Upper lobe of right lung (tissue), 1 donor: ENCODE measurements around the gene FCMR. TPM values are rescaled to one million over a fixed set of nuclear protein-coding genes. Genes with fewer than 3 reads are reported as not detected.

Experiments
- ATAC-seq: fragments of 200-7000 bp; cut with Tn5 transposase; one replicate; pipeline ENCODE4 v1.9.1; 2020; ENCODE audit warnings: mild to moderate bottlenecking, moderate library complexity
- DNase-seq: peaks from one replicate; pipeline ENCODE4 v3.0.0-alpha.2; 2020
- H3K27ac ChIP-seq: fragments of 200-600 bp; one replicate; pipeline ENCODE4 v1.8.0; 2022
- H3K27me3 ChIP-seq: fragments of 200-600 bp; one replicate; pipeline ENCODE4 v1.8.0; 2022; ENCODE audit warnings: mild to moderate bottlenecking
- H3K36me3 ChIP-seq: fragments of 200-600 bp; one replicate; pipeline ENCODE4 v1.8.0; 2022
- H3K4me1 ChIP-seq: fragments of 200-600 bp; one replicate; pipeline ENCODE4 v1.8.0; 2022
- H3K4me3 ChIP-seq: fragments of 200-600 bp; one replicate; pipeline ENCODE4 v1.8.0; 2022; ENCODE audit warnings: mild to moderate bottlenecking
- H3K9me3 ChIP-seq: fragments of 200-600 bp; one replicate; pipeline ENCODE4 v1.8.0; 2022
- CTCF ChIP-seq: fragments of 200-600 bp; IDR thresholded peaks from one replicate; pipeline ENCODE4 v1.8.0; 2022; ENCODE audit warnings: antibody characterized with exemption
- intact Hi-C: fragments of 100-400 bp; cut with DNase I; formaldehyde crosslinking; loops from one replicate; pipeline ENCODE4 v1.11.0; 2022
- total RNA-seq: library from RNA; stranded (reverse); fragmentation: NEBNext Ultra II Directional; extraction: Animal tissue kit (Norgen Biotek cat#: 25700); gene quantifications from one replicate; pipeline ENCODE4 v1.2.1, GENCODE V29; 2021
- donor health status: DM: no; HTN: yes; CAD: no; lungs with severe emphysema.

Gene FCMR
- total RNA-seq, 1 donor from 2014 or later = 12.6 TPM

GRCh38 chr1:206873603-206874188 lies 48.0 kb downstream of the FCMR start:
- H3K36me3 ChIP-seq = no peaks in the 10 kb centered on the region
- DNase-seq (no peak), ATAC-seq (peak; percentile 83)
- TF ChIP-seq CTCF = no peak
- H3K27me3 ChIP-seq = no peaks in the 10 kb centered on the region
- no peaks in the 10 kb centered on the region for H3K4me1 ChIP-seq
- H3K27ac ChIP-seq = no peak overlapping the region
- H3K4me3 ChIP-seq = no peak overlapping the region
- H3K9me3 ChIP-seq = peaks cover 9% of the 10 kb centered on the region
- intact Hi-C loops = no loop called here

GRCh38 chr1:206872139-206872538 lies 49.6 kb downstream of the FCMR start:
- H3K9me3 ChIP-seq = no peaks in the 10 kb centered on the region
- no peaks in the 10 kb centered on the region for H3K36me3 ChIP-seq
- intact Hi-C loops = no loop called here
- no peak for ATAC-seq
- no peaks in the 10 kb centered on the region for H3K4me1 ChIP-seq
- no peak overlapping the region for H3K27ac ChIP-seq
- no peaks in the 10 kb centered on the region for H3K27me3 ChIP-seq
- H3K4me3 ChIP-seq = no peak overlapping the region
- TF ChIP-seq CTCF = no peak
- DNase-seq = no peak

DNA sequence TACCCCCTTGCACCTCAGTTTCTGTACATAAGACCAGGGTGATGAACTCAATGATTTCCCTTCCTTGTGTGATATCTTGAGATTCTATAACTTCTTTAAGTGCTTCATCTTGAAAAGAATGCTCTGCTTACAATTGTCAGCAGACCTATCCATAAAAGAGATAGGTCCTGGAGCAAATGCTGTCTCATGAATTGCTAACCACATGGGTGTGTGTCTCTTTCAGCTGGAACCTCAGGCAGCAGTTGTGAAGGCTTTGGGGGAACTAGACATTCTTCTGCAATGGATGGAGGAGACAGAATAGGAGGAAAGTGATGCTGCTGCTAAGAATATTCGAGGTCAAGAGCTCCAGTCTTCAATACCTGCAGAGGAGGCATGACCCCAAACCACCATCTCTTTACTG lies 53.5 kb downstream of the FCMR start:
- Histone ChIP-seq H3K27ac (no peak overlapping the region), H3K4me1 (peaks cover 8% of the 10 kb centered on the region), H3K4me3 (no peak overlapping the region), H3K27me3 (no peaks in the 10 kb centered on the region), H3K36me3 (no peaks in the 10 kb centered on the region), H3K9me3 (no peaks in the 10 kb centered on the region)
- TF ChIP-seq CTCF = no peak
- no peak for DNase-seq
- ATAC-seq = no peak
- intact Hi-C loops = no loop called here

DNA sequence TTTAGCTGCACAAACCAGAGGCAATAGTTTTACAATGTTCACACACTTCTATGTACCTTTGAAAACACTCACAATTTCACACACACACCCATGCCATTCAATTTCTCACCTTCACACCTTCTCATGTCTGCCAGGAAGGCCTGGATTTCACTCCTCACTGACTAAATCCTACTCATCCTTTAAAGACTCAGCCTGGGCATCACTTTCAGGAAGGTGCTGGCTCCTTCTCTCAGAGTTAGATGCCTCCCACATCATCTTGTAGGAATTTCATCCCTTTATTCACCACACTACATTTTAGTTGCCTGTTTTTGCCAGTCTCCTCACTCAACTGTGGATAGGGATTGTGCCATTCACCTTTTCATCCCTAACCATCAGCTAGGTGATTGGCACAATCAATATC lies 54.0 kb downstream of the FCMR start:
- intact Hi-C loops = no loop called here
- Histone ChIP-seq H3K27me3 (no peaks in the 10 kb centered on the region), H3K4me1 (peaks cover 8% of the 10 kb centered on the region), H3K9me3 (no peaks in the 10 kb centered on the region), H3K27ac (no peak overlapping the region), H3K4me3 (no peak overlapping the region), H3K36me3 (no peaks in the 10 kb centered on the region)
- no peak for DNase-seq
- no peak for TF ChIP-seq CTCF
- no peak for ATAC-seq

GRCh38 chr1:206867239-206867638 lies 54.5 kb downstream of the FCMR start:
- H3K4me3 ChIP-seq = no peak overlapping the region
- H3K27me3 ChIP-seq = no peaks in the 10 kb centered on the region
- ATAC-seq = no peak
- TF ChIP-seq CTCF = no peak
- peaks cover 8% of the 10 kb centered on the region for H3K4me1 ChIP-seq
- no peaks in the 10 kb centered on the region for H3K36me3 ChIP-seq
- no peaks in the 10 kb centered on the region for H3K9me3 ChIP-seq
- no peak overlapping the region for H3K27ac ChIP-seq
- no peak for DNase-seq
- intact Hi-C loops = no loop called here

DNA sequence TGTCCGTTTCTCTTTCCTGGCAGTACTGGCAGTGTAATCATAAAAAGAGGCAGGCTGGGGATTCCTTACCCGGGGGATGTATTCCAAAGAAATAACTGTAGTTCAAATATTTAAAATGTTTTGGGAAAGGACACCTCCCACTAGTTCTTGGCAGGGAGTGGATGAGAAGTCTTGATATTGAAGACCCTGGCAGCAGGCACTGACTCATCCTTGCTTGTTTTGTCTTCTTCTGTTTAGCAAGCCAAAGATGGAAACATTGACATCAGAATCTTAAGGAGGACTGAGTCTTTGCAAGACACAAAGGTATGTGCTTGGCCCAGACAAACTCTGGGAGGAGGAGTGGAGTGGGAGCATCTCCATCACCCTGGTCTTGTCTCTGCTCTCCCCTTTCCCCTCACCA lies 55.7 kb downstream of the FCMR start:
- no peak for TF ChIP-seq CTCF
- Histone ChIP-seq H3K4me1 (peaks cover 8% of the 10 kb centered on the region), H3K36me3 (no peaks in the 10 kb centered on the region), H3K9me3 (no peaks in the 10 kb centered on the region), H3K27me3 (no peaks in the 10 kb centered on the region), H3K27ac (no peak overlapping the region), H3K4me3 (no peak overlapping the region)
- no peak for ATAC-seq
- intact Hi-C loops = no loop called here
- DNase-seq = no peak
